Chondrocyte (in vitro differentiated cells): ENCODE data around the gene SEMA3C. TPM values are rescaled to one million over a fixed set of nuclear protein-coding genes. Genes with fewer than 3 reads are reported as not detected.

ENCODE experiments used
- DNase-seq: peaks from one replicate; pipeline ENCODE4 v3.0.0; 2021; ENCODE audit warnings: mixed read lengths, low spot score
- H3K27ac Mint-ChIP-seq: one replicate; pipeline ENCODE4 v1.8.0; 2021; ENCODE audit warnings: mild to moderate bottlenecking, moderate library complexity, mixed read lengths; ENCODE audit not compliant: unreplicated experiment
- H3K27me3 Mint-ChIP-seq: 2 replicates; pipeline ENCODE4 v1.8.0; 2021; ENCODE audit warnings: low read depth, mixed read lengths
- H3K36me3 Mint-ChIP-seq: 2 replicates; pipeline ENCODE4 v1.8.0; 2021; ENCODE audit warnings: low read depth, mixed read lengths
- H3K4me1 Mint-ChIP-seq: 2 replicates; pipeline ENCODE4 v1.8.0; 2021; ENCODE audit warnings: low read depth, mild to moderate bottlenecking, mixed read lengths
- H3K4me3 Mint-ChIP-seq: one replicate; pipeline ENCODE4 v1.8.0; 2021; ENCODE audit warnings: mild to moderate bottlenecking, moderate library complexity, mixed read lengths; ENCODE audit not compliant: unreplicated experiment
- H3K9me3 Mint-ChIP-seq: 2 replicates; pipeline ENCODE4 v1.8.0; 2021; ENCODE audit warnings: low read depth, mixed read lengths
- CTCF ChIP-seq: fragments of 200-600 bp; sonication (generic); IDR thresholded peaks from 2 replicates; pipeline ENCODE4 v1.5.0; 2021; ENCODE audit warnings: antibody characterized with exemption, mild to moderate bottlenecking, moderate library complexity
- total RNA-seq: library from RNA; stranded (reverse); gene quantifications from 3 replicates; pipeline ENCODE4 v1.2.1, GENCODE V29; 2021

Gene SEMA3C
- total RNA-seq, 1 donor from 2014 or later, result 80.0 TPM

DNA sequence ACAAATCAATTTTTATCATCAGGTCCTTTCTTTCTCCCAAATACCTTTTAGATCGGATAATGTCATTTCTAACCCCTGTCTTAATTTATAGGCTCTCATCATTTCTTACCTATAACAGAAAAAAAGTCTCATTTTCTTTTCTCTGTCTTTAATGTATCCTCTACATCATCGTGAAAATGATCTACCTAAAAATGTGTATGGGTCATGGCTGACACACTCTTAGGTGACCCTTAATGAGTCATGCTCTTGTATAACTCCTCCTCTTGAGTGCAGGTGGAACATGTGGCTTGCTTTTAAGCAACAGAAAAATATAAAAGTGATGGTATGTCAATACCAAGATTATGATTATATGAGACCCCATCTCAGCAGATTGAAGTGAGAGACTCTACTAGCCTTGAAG, 139.4 kb downstream of the SEMA3C start:
- H3K27me3 Mint-ChIP-seq, result no peaks in the 10 kb centered on the region
- DNase-seq, result no peak
- H3K4me1 Mint-ChIP-seq, result peaks cover 59% of the 10 kb centered on the region
- H3K36me3 Mint-ChIP-seq, result peaks cover 1% of the 10 kb centered on the region
- no peak overlapping the region for H3K4me3 Mint-ChIP-seq
- H3K27ac Mint-ChIP-seq, result no peak overlapping the region
- no peaks in the 10 kb centered on the region for H3K9me3 Mint-ChIP-seq
- no peak for TF ChIP-seq CTCF

- no peak for TF ChIP-seq CTCF
- Mint-ChIP-seq H3K9me3 (no peaks in the 10 kb centered on the region), H3K27ac (no peak overlapping the region), H3K36me3 (peaks cover 5% of the 10 kb centered on the region), H3K27me3 (no peaks in the 10 kb centered on the region), H3K4me3 (no peak overlapping the region), H3K4me1 (peaks cover 31% of the 10 kb centered on the region)
- no peak for DNase-seq
These were observed 143.0 kb downstream of the SEMA3C start for GRCh38 chr7:80775897-80776296.

- H3K9me3 Mint-ChIP-seq, result no peaks in the 10 kb centered on the region
- peaks cover 5% of the 10 kb centered on the region for H3K36me3 Mint-ChIP-seq
- no peaks in the 10 kb centered on the region for H3K27me3 Mint-ChIP-seq
- H3K27ac Mint-ChIP-seq, result no peak overlapping the region
- no peak for DNase-seq
- no peak overlapping the region for H3K4me3 Mint-ChIP-seq
- TF ChIP-seq CTCF, result no peak
- peaks cover 27% of the 10 kb centered on the region for H3K4me1 Mint-ChIP-seq
These were observed 143.4 kb downstream of the SEMA3C start for GRCh38 chr7:80775482-80775881.

- no peaks in the 10 kb centered on the region for H3K9me3 Mint-ChIP-seq
- peaks cover 22% of the 10 kb centered on the region for H3K4me1 Mint-ChIP-seq
- TF ChIP-seq CTCF, result no peak
- DNase-seq, result no peak
- peaks cover 6% of the 10 kb centered on the region for H3K36me3 Mint-ChIP-seq
- H3K4me3 Mint-ChIP-seq, result no peak overlapping the region
- H3K27ac Mint-ChIP-seq, result no peak overlapping the region
- no peaks in the 10 kb centered on the region for H3K27me3 Mint-ChIP-seq
These were observed 144.0 kb downstream of the SEMA3C start for GRCh38 chr7:80774843-80775242.

GRCh38 chr7:80773787-80774508, 144.9 kb downstream of the SEMA3C start:
- no peak overlapping the region for H3K4me3 Mint-ChIP-seq
- H3K27me3 Mint-ChIP-seq, result no peaks in the 10 kb centered on the region
- peaks cover 5% of the 10 kb centered on the region for H3K36me3 Mint-ChIP-seq
- DNase-seq, result no peak
- H3K4me1 Mint-ChIP-seq, result peaks cover 14% of the 10 kb centered on the region
- no peaks in the 10 kb centered on the region for H3K9me3 Mint-ChIP-seq
- H3K27ac Mint-ChIP-seq, result no peak overlapping the region
- TF ChIP-seq CTCF, result no peak
